Panc1 (cell line): Measurements from ENCODE around the gene GLTP. TPM values are rescaled to one million over a fixed set of nuclear protein-coding genes. Genes with fewer than 3 reads are reported as not detected.

Source experiments
- ATAC-seq: fragments of 200-7000 bp; cut with Tn5 transposase; 2 replicates; pipeline ENCODE4 v1.9.1; 2020; ENCODE audit warnings: mild to moderate bottlenecking, moderate library complexity
- BruUV-seq: library from RNA; stranded (reverse); fragments of 400-500 nt; replicated peaks from 2 replicates; lab custom pipeline; 2021; lab: Mats Ljungman, UMichigan
- CTCF ChIA-PET: fragments of 300-600 bp; sonication (Branson Sonifier 250); formaldehyde crosslinking; loops from one replicate; lab custom pipeline; 2022; ENCODE audit warnings: antibody characterized with exemption; lab: Charles Lee
- POLR2A ChIA-PET: fragments of 300-600 bp; sonication (Branson Sonifier 250); formaldehyde crosslinking; loops from one replicate; lab custom pipeline; 2022; ENCODE audit warnings: antibody characterized with exemption; lab: Charles Lee
- DNase-seq: peaks from one replicate; pipeline ENCODE4 v3.0.0-alpha.2; 2010; ENCODE audit warnings: low read depth, low spot score
- H3K27ac ChIP-seq: 2 replicates; pipeline ENCODE4 v1.5.1; 2011; ENCODE audit warnings: mild to moderate bottlenecking, low read length, inconsistent platforms
- H3K27me3 ChIP-seq: fragments of 200-500 bp; sonication (Bioruptor generic); 2 replicates; pipeline ENCODE4 v1.6.0; 2014; ENCODE audit warnings: low read length, inconsistent platforms; ENCODE audit not compliant: control insufficient read depth, insufficient read depth
- H3K36me3 ChIP-seq: fragments of 200-500 bp; sonication (Bioruptor generic); 2 replicates; pipeline ENCODE4 v1.5.1; 2014; ENCODE audit warnings: inconsistent platforms, mild to moderate bottlenecking, low read length, moderate library complexity; ENCODE audit not compliant: control insufficient read depth, insufficient read depth
- H3K4me1 ChIP-seq: 2 replicates; pipeline ENCODE4 v1.5.1; 2011; ENCODE audit warnings: inconsistent platforms, mild to moderate bottlenecking, low read length, moderate library complexity; ENCODE audit not compliant: control insufficient read depth, insufficient read depth
- H3K4me3 ChIP-seq, 2 experiments: 2 replicates each; pipeline ENCODE4 v1.5.1; 2011 to 2012; ENCODE audit warnings: low read depth in 2 of 2, low read length in 2 of 2, mild to moderate bottlenecking in 2 of 2, inconsistent platforms in 1 of 2, moderate library complexity in 1 of 2
- H3K9me3 ChIP-seq: fragments of 200-500 bp; sonication (Bioruptor generic); 2 replicates; pipeline ENCODE4 v1.5.1; 2014; ENCODE audit warnings: low read depth, mild to moderate bottlenecking, inconsistent platforms, low read length, moderate library complexity; ENCODE audit not compliant: control insufficient read depth, insufficient read depth
- POLR2AphosphoS5 ChIP-seq: IDR thresholded peaks from 2 replicates; pipeline ENCODE4 v1.6.1; 2012; ENCODE audit warnings: mild to moderate bottlenecking, low read depth, low read length, moderate library complexity
- SIN3A ChIP-seq: IDR thresholded peaks from 2 replicates; pipeline ENCODE4 v1.6.1; 2012; ENCODE audit warnings: low read depth, mild to moderate bottlenecking, low read length, moderate library complexity, borderline replicate concordance; ENCODE audit not compliant: insufficient read depth
- TCF7L2 ChIP-seq: IDR thresholded peaks from 2 replicates; pipeline ENCODE4 v1.6.1; 2011; ENCODE audit warnings: mild to moderate bottlenecking, low read depth, low read length, inconsistent platforms
- in situ Hi-C: cut with HindIII; loops from 2 replicates; pipeline ENCODE4 v1.10.0; 2016; ENCODE audit warnings: low sequenced_read_pairs, low pct_unique_long_range_greater_than_20kb
- intact Hi-C: fragments of 100-400 bp; cut with micrococcal nuclease; formaldehyde crosslinking; loops from one replicate; pipeline ENCODE4 v1.10.0; 2022; ENCODE audit not compliant: unreplicated experiment
- total RNA-seq: library from RNA; stranded (reverse); gene quantifications from one replicate; pipeline ENCODE4 v1.2.1, GENCODE V29; 2021; ENCODE audit not compliant: unreplicated experiment
- TF ChIP-seq, protein P1 (sequence below): fragments of 450-650 bp; IDR thresholded peaks from 2 replicates; pipeline ENCODE4 v1.5.1; 2017; ENCODE audit warnings: mild to moderate bottlenecking
- TF ChIP-seq, protein P2 (sequence below), 2 experiments: IDR thresholded peaks; 2 replicates each; pipeline ENCODE4 v1.6.1; 2011 to 2012; ENCODE audit warnings: low read depth in 2 of 2, control low read depth in 1 of 2, low read length in 1 of 2, mild to moderate bottlenecking in 1 of 2, moderate library complexity in 1 of 2; ENCODE audit not compliant: insufficient read depth in 1 of 2

The GLTP gene
- total RNA-seq, 1 experiment from 2014 or later: 24.8 TPM

DNA sequence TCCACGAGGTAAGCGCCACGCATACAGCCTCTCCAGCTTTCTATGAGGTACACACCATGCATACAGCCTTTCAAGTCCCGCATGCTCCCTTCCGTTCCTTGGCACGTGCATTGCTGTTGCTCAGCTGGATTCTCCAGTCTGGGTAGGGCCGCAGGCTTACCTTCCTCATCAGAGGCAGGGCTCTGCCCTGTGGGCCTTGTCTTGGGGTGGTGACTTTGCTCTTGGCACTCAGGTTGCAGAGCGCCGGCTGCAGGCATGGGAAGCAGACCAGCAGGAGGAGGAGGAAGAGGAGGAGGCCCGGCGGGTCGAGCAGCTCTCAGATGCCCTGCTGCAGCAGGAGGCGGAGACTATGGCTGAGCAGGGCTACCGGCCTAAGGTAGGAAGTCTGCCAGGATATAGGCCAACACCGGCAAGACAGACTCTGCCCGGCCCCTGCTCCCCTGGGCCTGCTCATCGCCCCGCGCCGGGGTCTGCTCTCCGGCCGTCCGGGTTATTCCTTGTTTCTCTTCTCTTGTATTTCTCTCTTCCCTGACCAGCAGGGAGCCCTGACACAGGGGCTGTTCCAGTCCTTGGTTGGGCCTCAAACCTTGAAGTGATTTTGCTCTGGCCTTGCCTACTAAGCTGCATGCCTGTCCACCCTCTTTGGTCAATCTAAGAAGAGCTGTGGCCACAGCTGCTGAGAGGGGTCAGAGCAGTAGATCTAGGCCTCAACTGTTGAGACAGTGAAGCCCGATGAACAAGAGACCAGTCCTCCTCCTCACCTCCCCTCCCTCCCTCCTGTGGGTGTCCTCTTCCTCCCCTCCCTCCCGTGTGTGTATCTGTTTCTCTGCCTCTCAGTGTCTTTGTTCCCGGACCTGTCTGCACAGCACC, 35.1 kb upstream of the GLTP start:
- intact Hi-C loops (no loop called here), in situ Hi-C loops (no loop called here)

DNA sequence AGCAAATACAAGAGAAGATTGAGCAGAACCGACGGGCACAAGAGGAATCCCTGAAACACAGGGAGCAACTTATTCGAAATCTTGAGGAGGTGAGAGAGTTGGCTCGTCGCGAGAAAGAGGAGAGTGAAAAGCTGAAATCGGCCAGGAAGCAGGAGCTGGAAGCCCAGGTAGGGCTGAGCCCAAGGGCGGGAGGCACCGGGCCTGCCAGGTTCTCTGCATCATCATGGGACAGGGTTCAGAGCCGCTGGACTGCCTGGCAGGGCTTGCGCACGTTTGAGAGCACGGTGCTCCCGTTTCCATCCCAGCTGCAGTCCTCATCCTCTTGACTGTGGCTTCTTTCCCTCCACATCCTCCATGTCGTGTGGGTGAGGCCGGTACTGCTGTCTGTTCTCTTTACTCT, 34.1 kb upstream of the GLTP start:
- Histone ChIP-seq H3K27ac (no peak overlapping the region), H3K36me3 (peaks cover 4% of the 10 kb centered on the region), H3K4me3 (no peak overlapping the region), H3K9me3 (no peaks in the 10 kb centered on the region), H3K4me1 (no peaks in the 10 kb centered on the region), H3K27me3 (no peaks in the 10 kb centered on the region)
- POLR2A ChIA-PET: no interaction called here
- intact Hi-C loops (no loop called here), in situ Hi-C loops (no loop called here)
- no peak for TF ChIP-seq TCF7L2
- no peak for TF ChIP-seq POLR2AphosphoS5
- TF ChIP-seq SIN3A: no peak
- TF ChIP-seq, protein P1, sequence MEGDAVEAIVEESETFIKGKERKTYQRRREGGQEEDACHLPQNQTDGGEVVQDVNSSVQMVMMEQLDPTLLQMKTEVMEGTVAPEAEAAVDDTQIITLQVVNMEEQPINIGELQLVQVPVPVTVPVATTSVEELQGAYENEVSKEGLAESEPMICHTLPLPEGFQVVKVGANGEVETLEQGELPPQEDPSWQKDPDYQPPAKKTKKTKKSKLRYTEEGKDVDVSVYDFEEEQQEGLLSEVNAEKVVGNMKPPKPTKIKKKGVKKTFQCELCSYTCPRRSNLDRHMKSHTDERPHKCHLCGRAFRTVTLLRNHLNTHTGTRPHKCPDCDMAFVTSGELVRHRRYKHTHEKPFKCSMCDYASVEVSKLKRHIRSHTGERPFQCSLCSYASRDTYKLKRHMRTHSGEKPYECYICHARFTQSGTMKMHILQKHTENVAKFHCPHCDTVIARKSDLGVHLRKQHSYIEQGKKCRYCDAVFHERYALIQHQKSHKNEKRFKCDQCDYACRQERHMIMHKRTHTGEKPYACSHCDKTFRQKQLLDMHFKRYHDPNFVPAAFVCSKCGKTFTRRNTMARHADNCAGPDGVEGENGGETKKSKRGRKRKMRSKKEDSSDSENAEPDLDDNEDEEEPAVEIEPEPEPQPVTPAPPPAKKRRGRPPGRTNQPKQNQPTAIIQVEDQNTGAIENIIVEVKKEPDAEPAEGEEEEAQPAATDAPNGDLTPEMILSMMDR: no peak
- TF ChIP-seq, protein P2, sequence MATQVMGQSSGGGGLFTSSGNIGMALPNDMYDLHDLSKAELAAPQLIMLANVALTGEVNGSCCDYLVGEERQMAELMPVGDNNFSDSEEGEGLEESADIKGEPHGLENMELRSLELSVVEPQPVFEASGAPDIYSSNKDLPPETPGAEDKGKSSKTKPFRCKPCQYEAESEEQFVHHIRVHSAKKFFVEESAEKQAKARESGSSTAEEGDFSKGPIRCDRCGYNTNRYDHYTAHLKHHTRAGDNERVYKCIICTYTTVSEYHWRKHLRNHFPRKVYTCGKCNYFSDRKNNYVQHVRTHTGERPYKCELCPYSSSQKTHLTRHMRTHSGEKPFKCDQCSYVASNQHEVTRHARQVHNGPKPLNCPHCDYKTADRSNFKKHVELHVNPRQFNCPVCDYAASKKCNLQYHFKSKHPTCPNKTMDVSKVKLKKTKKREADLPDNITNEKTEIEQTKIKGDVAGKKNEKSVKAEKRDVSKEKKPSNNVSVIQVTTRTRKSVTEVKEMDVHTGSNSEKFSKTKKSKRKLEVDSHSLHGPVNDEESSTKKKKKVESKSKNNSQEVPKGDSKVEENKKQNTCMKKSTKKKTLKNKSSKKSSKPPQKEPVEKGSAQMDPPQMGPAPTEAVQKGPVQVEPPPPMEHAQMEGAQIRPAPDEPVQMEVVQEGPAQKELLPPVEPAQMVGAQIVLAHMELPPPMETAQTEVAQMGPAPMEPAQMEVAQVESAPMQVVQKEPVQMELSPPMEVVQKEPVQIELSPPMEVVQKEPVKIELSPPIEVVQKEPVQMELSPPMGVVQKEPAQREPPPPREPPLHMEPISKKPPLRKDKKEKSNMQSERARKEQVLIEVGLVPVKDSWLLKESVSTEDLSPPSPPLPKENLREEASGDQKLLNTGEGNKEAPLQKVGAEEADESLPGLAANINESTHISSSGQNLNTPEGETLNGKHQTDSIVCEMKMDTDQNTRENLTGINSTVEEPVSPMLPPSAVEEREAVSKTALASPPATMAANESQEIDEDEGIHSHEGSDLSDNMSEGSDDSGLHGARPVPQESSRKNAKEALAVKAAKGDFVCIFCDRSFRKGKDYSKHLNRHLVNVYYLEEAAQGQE (IDR thresholded peaks at IDR 0.05; ENCODE audit: insufficient read depth in 1 of 2, low read depth in 2 of 2, low read length in 1 of 2): no peak
- ATAC-seq: no peak
- BruUV-seq: no TSS peak
- CTCF ChIA-PET: no interaction called here
- no peak for DNase-seq

More for the DNA sequence above, 35.1 kb upstream of the GLTP start:
- Histone ChIP-seq H3K4me3 (no peak overlapping the region), H3K27ac (no peak overlapping the region), H3K4me1 (no peaks in the 10 kb centered on the region), H3K9me3 (no peaks in the 10 kb centered on the region), H3K27me3 (no peaks in the 10 kb centered on the region), H3K36me3 (peaks cover 4% of the 10 kb centered on the region)
- ChIA-PET POLR2A (no interaction called here), CTCF (no interaction called here)
- TF ChIP-seq TCF7L2: no peak
- TF ChIP-seq, protein P1: no peak
- TF ChIP-seq SIN3A: no peak
- TF ChIP-seq, protein P2 (IDR thresholded peaks at IDR 0.05; ENCODE audit: insufficient read depth in 1 of 2, low read depth in 2 of 2, low read length in 1 of 2): no peak
- TF ChIP-seq POLR2AphosphoS5: no peak
- BruUV-seq: no TSS peak
- DNase-seq: no peak
- 0 out of 2 replicates have a peak, but pooled peaks have one; percentile 20 for ATAC-seq
